Measurements from ENCODE around the gene PPP2R5D. TPM values are rescaled to one million over a fixed set of nuclear protein-coding genes. Genes with fewer than 3 reads are reported as not detected.

Gene PPP2R5D
- polyA plus RNA-seq, 1 experiment = 59.5 TPM

- Histone ChIP-seq H3K27ac (ENCODE audit: low read depth, low read length) (no peak within 1 kb of the TSS), H3K9me3 (ENCODE audit: control insufficient read depth, insufficient read depth, low read length) (no peaks in the 10 kb centered on the region; the same call in 1 of the 2 replicates), H3K27me3 (ENCODE audit: control insufficient read depth, insufficient read depth, low read length) (no peaks in the 10 kb centered on the region), H3K4me3 (ENCODE audit: low read depth, low read length) (peak within 1 kb of the TSS; percentile 50)
- ChIA-PET CTCF (interaction anchor here (0.8 kb wide), 1 partner anchor 35 kb away, joined by 3 read pairs; no protein-coding TSS in a partner anchor), POLR2A (interaction anchor here (1.0 kb wide), 2 partner anchors 19 to 31 kb away, joined by 5 to 6 read pairs; partner anchors contain the start of genes CNPY3 and PEX6)
- DNase-seq (ENCODE audit: low read depth, low spot score) = no peak
- no peak for TF ChIP-seq CTCF (IDR thresholded peaks at IDR 0.05; ENCODE audit: low read depth, low read length)
Observed at GRCh38 chr6:42960243-42961019, 23.9 kb upstream of the PPP2R5D start, which contains the start of gene GNMT. GNMT (plus strand) TSS chr6:42960754; CDS start chr6:42960768, 14 bp downstream.

GRCh38 chr6:42961020-42961470 lies 23.3 kb upstream of the PPP2R5D start:
- DNase-seq (ENCODE audit: low read depth, low spot score) = no peak
- Histone ChIP-seq H3K27me3 (ENCODE audit: control insufficient read depth, insufficient read depth, low read length) (no peaks in the 10 kb centered on the region), H3K4me3 (ENCODE audit: low read depth, low read length) (peak overlapping the region; percentile 50), H3K27ac (ENCODE audit: low read depth, low read length) (no peak overlapping the region), H3K9me3 (ENCODE audit: control insufficient read depth, insufficient read depth, low read length) (no peaks in the 10 kb centered on the region; the same call in 1 of the 2 replicates)
- ChIA-PET POLR2A (interaction anchor here (0.6 to 1.0 kb wide), 3 partner anchors 18 to 410 kb away, joined by 3 to 6 read pairs (median 5); partner anchors contain the start of genes CNPY3 and PEX6), CTCF (interaction anchor here (0.8 kb wide), 1 partner anchor 36 kb away, joined by 3 read pairs; no protein-coding TSS in a partner anchor)
- TF ChIP-seq CTCF (IDR thresholded peaks at IDR 0.05; ENCODE audit: low read depth, low read length) = no peak

GRCh38 chr6:42962096-42962495 lies 22.3 kb upstream of the PPP2R5D start:
- ChIA-PET CTCF (no interaction called here), POLR2A (no interaction called here)
- no peak for TF ChIP-seq CTCF (IDR thresholded peaks at IDR 0.05; ENCODE audit: low read depth, low read length)

GRCh38 chr6:42962502-42963178 lies 21.7 kb upstream of the PPP2R5D start:
- POLR2A ChIA-PET = no interaction called here
- H3K27me3 ChIP-seq (ENCODE audit: control insufficient read depth, insufficient read depth, low read length) = no peaks in the 10 kb centered on the region
- H3K4me3 ChIP-seq (ENCODE audit: low read depth, low read length) = no peak overlapping the region
- DNase-seq (ENCODE audit: low read depth, low spot score) = no peak
- no peak overlapping the region for H3K27ac ChIP-seq (ENCODE audit: low read depth, low read length)
- CTCF ChIA-PET = interaction anchor here (0.8 kb wide), 1 partner anchor 17 kb away, joined by 3 read pairs; the partner anchor contains the start of gene PEX6
- no peak for TF ChIP-seq CTCF (IDR thresholded peaks at IDR 0.05; ENCODE audit: low read depth, low read length)
- no peaks in the 10 kb centered on the region; the same call in 1 of the 2 replicates for H3K9me3 ChIP-seq (ENCODE audit: control insufficient read depth, insufficient read depth, low read length)

More at GRCh38 chr6:42962096-42962495, 22.3 kb upstream of the PPP2R5D start:
- no peak for DNase-seq (ENCODE audit: low read depth, low spot score)
- H3K27ac ChIP-seq (ENCODE audit: low read depth, low read length) = no peak overlapping the region
- no peak overlapping the region for H3K4me3 ChIP-seq (ENCODE audit: low read depth, low read length)
- no peaks in the 10 kb centered on the region for H3K27me3 ChIP-seq (ENCODE audit: control insufficient read depth, insufficient read depth, low read length)
- no peaks in the 10 kb centered on the region; the same call in 1 of the 2 replicates for H3K9me3 ChIP-seq (ENCODE audit: control insufficient read depth, insufficient read depth, low read length)

Measured in AG04450 (cell line).